Lower leg skin (tissue), 3 donors: ENCODE results near the gene ACP5.

Experiments used
- CTCF ChIP-seq, 3 donors: fragments of 450-650 bp; IDR thresholded peaks; one replicate each; pipeline ENCODE4 v1.5.1; 2016; ENCODE audit warnings: antibody characterized with exemption in 3 of 3, mild to moderate bottlenecking in 3 of 3, moderate library complexity in 2 of 3
- POLR2A ChIP-seq, 2 donors: fragments of 450-650 bp; IDR thresholded peaks; one replicate each; pipeline ENCODE4 v1.6.1; 2016 to 2017; ENCODE audit warnings: antibody characterized with exemption in 2 of 2, mild to moderate bottlenecking in 1 of 2, moderate library complexity in 1 of 2

GRCh38 chr19:11563532-11563931 lies 13.9 kb downstream of the ACP5 start:
- TF ChIP-seq CTCF (IDR thresholded peaks at IDR 0.05) (no peak), POLR2A (IDR thresholded peaks at IDR 0.05) (no peak)
